ENCODE data around the gene FKBP1B. TPM values are rescaled to one million over a fixed set of nuclear protein-coding genes. Genes with fewer than 3 reads are reported as not detected.

Gene FKBP1B
- total RNA-seq, 1 donor: 3.3 TPM

GRCh38 chr2:24076849-24077534, 27.5 kb downstream of the FKBP1B start:
- peak; percentile 63 for DNase-seq (ENCODE audit: insufficient read length, low spot score, missing footprints)
- H3K79me2 ChIP-seq (ENCODE audit: insufficient read depth, low read length): peaks cover 33% of the 10 kb centered on the region
- no peaks in the 10 kb centered on the region for H3K27me3 ChIP-seq (ENCODE audit: insufficient read depth, low read length)
- peaks cover 27% of the 10 kb centered on the region for H3K36me3 ChIP-seq (ENCODE audit: insufficient read depth, low read length)
- H3K9me3 ChIP-seq (ENCODE audit: low read depth, low read length): no peaks in the 10 kb centered on the region
- peak overlapping the region; percentile 36 for H3K27ac ChIP-seq (ENCODE audit: low read depth, low read length)
- peak overlapping the region; percentile 87 for H3K4me3 ChIP-seq (ENCODE audit: insufficient read depth, low read length)
- H2AFZ ChIP-seq (ENCODE audit: low read length): peak overlapping the region; percentile 85
- H3K4me1 ChIP-seq (ENCODE audit: insufficient read depth, low read length): peaks cover 5% of the 10 kb centered on the region
- H4K20me1 ChIP-seq (ENCODE audit: insufficient read depth, low read length): peaks cover 3% of the 10 kb centered on the region
- peak overlapping the region; percentile 74 for H3K4me2 ChIP-seq (ENCODE audit: insufficient read depth, low read length)
- TF ChIP-seq CTCF (IDR thresholded peaks at IDR 0.05; ENCODE audit: extremely low read depth, low read depth, low read length): no peak

GRCh38 chr2:24077535-24077877, 28.0 kb downstream of the FKBP1B start:
- no peaks in the 10 kb centered on the region for H3K27me3 ChIP-seq (ENCODE audit: insufficient read depth, low read length)
- H3K4me2 ChIP-seq (ENCODE audit: insufficient read depth, low read length): peak overlapping the region; percentile 74
- no peak for TF ChIP-seq CTCF (IDR thresholded peaks at IDR 0.05; ENCODE audit: extremely low read depth, low read depth, low read length)
- peaks cover 5% of the 10 kb centered on the region for H3K4me1 ChIP-seq (ENCODE audit: insufficient read depth, low read length)
- DNase-seq (ENCODE audit: insufficient read length, low spot score, missing footprints): no peak
- H3K27ac ChIP-seq (ENCODE audit: low read depth, low read length): peak overlapping the region; percentile 36
- peaks cover 27% of the 10 kb centered on the region for H3K36me3 ChIP-seq (ENCODE audit: insufficient read depth, low read length)
- peak overlapping the region; percentile 87 for H3K4me3 ChIP-seq (ENCODE audit: insufficient read depth, low read length)
- peak overlapping the region; percentile 85 for H2AFZ ChIP-seq (ENCODE audit: low read length)
- peaks cover 3% of the 10 kb centered on the region for H4K20me1 ChIP-seq (ENCODE audit: insufficient read depth, low read length)
- H3K9me3 ChIP-seq (ENCODE audit: low read depth, low read length): no peaks in the 10 kb centered on the region
- peaks cover 28% of the 10 kb centered on the region for H3K79me2 ChIP-seq (ENCODE audit: insufficient read depth, low read length)

GRCh38 chr2:24077879-24078278, 28.3 kb downstream of the FKBP1B start:
- H3K4me3 ChIP-seq (ENCODE audit: insufficient read depth, low read length): peak overlapping the region; percentile 87
- H4K20me1 ChIP-seq (ENCODE audit: insufficient read depth, low read length): peaks cover 3% of the 10 kb centered on the region
- peaks cover 28% of the 10 kb centered on the region for H3K79me2 ChIP-seq (ENCODE audit: insufficient read depth, low read length)
- no peak overlapping the region for H3K27ac ChIP-seq (ENCODE audit: low read depth, low read length)
- H3K36me3 ChIP-seq (ENCODE audit: insufficient read depth, low read length): peaks cover 28% of the 10 kb centered on the region
- no peak for DNase-seq (ENCODE audit: insufficient read length, low spot score, missing footprints)
- peak overlapping the region; percentile 74 for H3K4me2 ChIP-seq (ENCODE audit: insufficient read depth, low read length)
- TF ChIP-seq CTCF (IDR thresholded peaks at IDR 0.05; ENCODE audit: extremely low read depth, low read depth, low read length): no peak
- peak overlapping the region; percentile 85 for H2AFZ ChIP-seq (ENCODE audit: low read length)
- peaks cover 5% of the 10 kb centered on the region for H3K4me1 ChIP-seq (ENCODE audit: insufficient read depth, low read length)
- H3K27me3 ChIP-seq (ENCODE audit: insufficient read depth, low read length): no peaks in the 10 kb centered on the region
- H3K9me3 ChIP-seq (ENCODE audit: low read depth, low read length): no peaks in the 10 kb centered on the region

- H3K36me3 ChIP-seq (ENCODE audit: insufficient read depth, low read length): peaks cover 23% of the 10 kb centered on the region
- H3K4me3 ChIP-seq (ENCODE audit: insufficient read depth, low read length): no peak overlapping the region
- no peak overlapping the region for H3K27ac ChIP-seq (ENCODE audit: low read depth, low read length)
- no peaks in the 10 kb centered on the region for H3K9me3 ChIP-seq (ENCODE audit: low read depth, low read length)
- H3K79me2 ChIP-seq (ENCODE audit: insufficient read depth, low read length): peaks cover 9% of the 10 kb centered on the region
- TF ChIP-seq CTCF (IDR thresholded peaks at IDR 0.05; ENCODE audit: extremely low read depth, low read depth, low read length): no peak
- H3K4me1 ChIP-seq (ENCODE audit: insufficient read depth, low read length): peaks cover 10% of the 10 kb centered on the region
- H3K4me2 ChIP-seq (ENCODE audit: insufficient read depth, low read length): no peak overlapping the region
- H4K20me1 ChIP-seq (ENCODE audit: insufficient read depth, low read length): no peaks in the 10 kb centered on the region
- H2AFZ ChIP-seq (ENCODE audit: low read length): no peak overlapping the region
- no peak for DNase-seq (ENCODE audit: insufficient read length, low spot score, missing footprints)
- H3K27me3 ChIP-seq (ENCODE audit: insufficient read depth, low read length): no peaks in the 10 kb centered on the region
These were observed 31.2 kb downstream of the FKBP1B start for GRCh38 chr2:24080701-24081100.
